Measurements from ENCODE around the gene ALPK1. TPM values are rescaled to one million over a fixed set of nuclear protein-coding genes. Genes with fewer than 3 reads are reported as not detected.

Gene ALPK1
- total RNA-seq, 1 donor from 2014 or later = 5.1 TPM

GRCh38 chr4:112321776-112322684, 24.9 kb downstream of the ALPK1 start:
- peak; percentile 64 for DNase-seq
- intact Hi-C loops (cut with micrococcal nuclease) = no loop called here
- peak; percentile 25 for ATAC-seq

- no peak for ATAC-seq
- DNase-seq = no peak
- intact Hi-C loops (cut with micrococcal nuclease) = no loop called here
Observed at GRCh38 chr4:112322866-112323265, 25.7 kb downstream of the ALPK1 start.

- intact Hi-C loops (cut with micrococcal nuclease) = no loop called here
- DNase-seq (no peak), ATAC-seq (no peak)
Observed at GRCh38 chr4:112325530-112325929, 28.4 kb downstream of the ALPK1 start.

- intact Hi-C loops (cut with micrococcal nuclease) = no loop called here
- no peak for DNase-seq
- ATAC-seq = peak; percentile 31
Observed at GRCh38 chr4:112327965-112328733, 31.0 kb downstream of the ALPK1 start.

GRCh38 chr4:112328734-112329130, 31.6 kb downstream of the ALPK1 start:
- ATAC-seq (no peak), DNase-seq (no peak)
- intact Hi-C loops (cut with micrococcal nuclease) = no loop called here

GRCh38 chr4:112329672-112330375, 32.7 kb downstream of the ALPK1 start:
- intact Hi-C loops (cut with micrococcal nuclease) = no loop called here
- ATAC-seq (no peak), DNase-seq (no peak)

- DNase-seq = no peak
- intact Hi-C loops (cut with micrococcal nuclease) = no loop called here
- ATAC-seq = no peak
Observed at GRCh38 chr4:112330921-112331320, 33.8 kb downstream of the ALPK1 start.

- intact Hi-C loops (cut with micrococcal nuclease) = no loop called here
- DNase-seq = no peak
Observed at GRCh38 chr4:112332398-112332797, 35.2 kb downstream of the ALPK1 start.

GRCh38 chr4:112340023-112340422, 42.9 kb downstream of the ALPK1 start:
- intact Hi-C loops (cut with micrococcal nuclease) = no loop called here
- ATAC-seq = no peak
- no peak for DNase-seq

More at GRCh38 chr4:112332398-112332797, 35.2 kb downstream of the ALPK1 start:
- ATAC-seq = no peak

- ATAC-seq = no peak
- intact Hi-C loops (cut with micrococcal nuclease) = no loop called here
- no peak for DNase-seq
Observed at GRCh38 chr4:112341033-112341432, 43.9 kb downstream of the ALPK1 start.

GRCh38 chr4:112343330-112344080, 46.3 kb downstream of the ALPK1 start:
- DNase-seq = no peak
- intact Hi-C loops (cut with micrococcal nuclease) = no loop called here
- ATAC-seq = no peak

- intact Hi-C loops (cut with micrococcal nuclease) = no loop called here
- DNase-seq = peak; percentile 84
- ATAC-seq = peak; percentile 100
Observed at GRCh38 chr4:112348488-112349158, 51.5 kb downstream of the ALPK1 start.

- no peak for ATAC-seq
- no peak for DNase-seq
- intact Hi-C loops (cut with micrococcal nuclease) = no loop called here
Observed at GRCh38 chr4:112352736-112353135, 55.6 kb downstream of the ALPK1 start.

- ATAC-seq (no peak), DNase-seq (no peak)
- intact Hi-C loops (cut with micrococcal nuclease) = no loop called here
Observed at GRCh38 chr4:112355662-112356061, 58.5 kb downstream of the ALPK1 start.

- intact Hi-C loops (cut with micrococcal nuclease) = no loop called here
- DNase-seq = no peak
- no peak for ATAC-seq
Observed at GRCh38 chr4:112357453-112357852, 60.3 kb downstream of the ALPK1 start.

GRCh38 chr4:112357897-112358296, 60.7 kb downstream of the ALPK1 start:
- ATAC-seq = no peak

GRCh38 chr4:112358415-112358814, 61.2 kb downstream of the ALPK1 start:
- intact Hi-C loops (cut with micrococcal nuclease) = no loop called here

More at GRCh38 chr4:112357897-112358296, 60.7 kb downstream of the ALPK1 start:
- DNase-seq = no peak
- intact Hi-C loops (cut with micrococcal nuclease) = no loop called here

GRCh38 chr4:112358952-112359749, 62.0 kb downstream of the ALPK1 start:
- ATAC-seq (no peak), DNase-seq (peak; percentile 22)
- intact Hi-C loops (cut with micrococcal nuclease) = no loop called here

More at GRCh38 chr4:112358415-112358814, 61.2 kb downstream of the ALPK1 start:
- DNase-seq (no peak), ATAC-seq (no peak)

Data from left ventricle myocardium superior (tissue), 1 donor.